ENCODE data around the gene SLF2.

The SLF2 gene

DNA sequence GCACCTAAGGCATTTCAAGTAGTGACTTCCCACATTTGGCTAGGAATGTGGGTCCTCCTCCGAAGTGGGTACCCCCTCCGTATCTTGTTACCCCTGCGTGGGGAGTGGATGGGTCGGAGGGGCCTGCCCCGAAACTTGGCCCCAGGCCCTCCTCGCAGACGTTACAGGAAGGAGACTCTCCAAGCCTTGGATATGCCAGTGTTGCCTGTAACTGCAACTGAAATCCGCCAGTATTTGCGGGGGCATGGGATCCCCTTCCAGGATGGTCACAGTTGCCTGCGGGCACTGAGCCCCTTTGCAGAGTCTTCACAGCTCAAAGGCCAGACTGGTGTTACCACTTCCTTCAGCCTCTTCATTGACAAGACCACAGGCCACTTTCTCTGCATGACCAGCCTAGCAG lies 75.4 kb downstream of the SLF2 start:
- DNase-seq (ENCODE audit: low read depth in 1 of 2, low spot score in 1 of 2), result no peak
- Histone ChIP-seq H3K4me3 (replicated peaks; ENCODE audit: insufficient read depth, low read length) (peak overlapping the region; percentile 97), H3K27ac (replicated peaks) (peak overlapping the region; percentile 81), H3K27me3 (ENCODE audit: insufficient read depth, poor library complexity, severe bottlenecking) (no peaks in the 10 kb centered on the region)
- TF ChIP-seq POLR2AphosphoS5 (IDR thresholded peaks at IDR 0.05; ENCODE audit: low read depth) (no peak), REST (IDR thresholded peaks at IDR 0.05; ENCODE audit: insufficient replicate concordance, low read depth) (no peak), SPI1 (IDR thresholded peaks at IDR 0.05; ENCODE audit: borderline replicate concordance, low read depth) (no peak), CTCF (IDR thresholded peaks at IDR 0.05; ENCODE audit: insufficient read depth, low read length) (no peak), GABPA (IDR thresholded peaks at IDR 0.05; ENCODE audit: low read depth) (no peak)

- no peak for DNase-seq (ENCODE audit: low read depth in 1 of 2, low spot score in 1 of 2)
- H3K27ac ChIP-seq (replicated peaks), result no peak overlapping the region
- TF ChIP-seq CTCF (IDR thresholded peaks at IDR 0.05; ENCODE audit: insufficient read depth, low read length) (no peak), REST (IDR thresholded peaks at IDR 0.05; ENCODE audit: insufficient replicate concordance, low read depth) (no peak), POLR2AphosphoS5 (IDR thresholded peaks at IDR 0.05; ENCODE audit: low read depth) (no peak), GABPA (IDR thresholded peaks at IDR 0.05; ENCODE audit: low read depth) (no peak), SPI1 (IDR thresholded peaks at IDR 0.05; ENCODE audit: borderline replicate concordance, low read depth) (no peak)
- no peaks in the 10 kb centered on the region for H3K27me3 ChIP-seq (ENCODE audit: insufficient read depth, poor library complexity, severe bottlenecking)
- H3K4me3 ChIP-seq (replicated peaks; ENCODE audit: insufficient read depth, low read length), result no peak overlapping the region
Observed at GRCh38 chr10:100989088-100989487, 76.3 kb downstream of the SLF2 start.

GRCh38 chr10:100993986-100994708 lies 81.4 kb downstream of the SLF2 start:
- DNase-seq (ENCODE audit: low read depth in 1 of 2, low spot score in 1 of 2), result no peak
- TF ChIP-seq CTCF (IDR thresholded peaks at IDR 0.05; ENCODE audit: insufficient read depth, low read length) (peak; percentile 10), REST (IDR thresholded peaks at IDR 0.05; ENCODE audit: insufficient replicate concordance, low read depth) (no peak)
- Histone ChIP-seq H3K27me3 (ENCODE audit: insufficient read depth, poor library complexity, severe bottlenecking) (no peaks in the 10 kb centered on the region), H3K27ac (replicated peaks) (no peak overlapping the region), H3K4me3 (replicated peaks; ENCODE audit: insufficient read depth, low read length) (no peak overlapping the region)
